Breast epithelium (tissue), 4 donors: Measurements from ENCODE around the gene KCNJ6. TPM values are rescaled to one million over a fixed set of nuclear protein-coding genes. Genes with fewer than 3 reads are reported as not detected.
"Not testable (repeated sequence)": the region's sequence is repeated elsewhere in the genome, so short reads cannot be mapped to it uniquely, and the experiment has no call there.

Experiments
- DNase-seq, 2 donors: peaks; one replicate each; pipeline ENCODE4 v3.0.0-alpha.2; 2019; ENCODE audit warnings: low spot score in 2 of 2
- H3K27ac ChIP-seq, 2 donors: fragments of 200-600 bp; sonication (generic) in 1 of 2; one replicate each; pipeline ENCODE4 v1.5.1; 2016 to 2019; ENCODE audit warnings: mild to moderate bottlenecking in 1 of 2
- H3K27me3 ChIP-seq, 2 donors: fragments of 200-600 bp; sonication (generic) in 1 of 2; one replicate each; pipeline versions ENCODE4 v1.5.1 to v1.6.0; 2017 to 2019; ENCODE audit warnings: control low read depth in 1 of 2, mild to moderate bottlenecking in 1 of 2
- H3K36me3 ChIP-seq: fragments of 200-600 bp; one replicate; pipeline ENCODE4 v1.5.1; 2019
- H3K4me1 ChIP-seq, 2 donors: fragments of 200-600 bp; sonication (generic); one replicate each; pipeline ENCODE4 v1.5.1; 2016 to 2019; ENCODE audit warnings: control low read depth in 1 of 2
- H3K4me3 ChIP-seq, 3 donors: fragments of 200-600 bp; sonication (generic); 1 replicate in 2 of 3; 2 replicates in 1 of 3; pipeline ENCODE4 v1.5.1; 2016 to 2019; ENCODE audit warnings: mild to moderate bottlenecking in 3 of 3, moderate library complexity in 2 of 3
- H3K9me3 ChIP-seq, 2 donors: fragments of 200-600 bp; sonication (generic) in 1 of 2; one replicate each; pipeline ENCODE4 v1.5.1; 2016 to 2019; ENCODE audit warnings: control low read depth in 1 of 2
- CTCF ChIP-seq, 3 donors: fragments of 450-650 bp; IDR thresholded peaks; one replicate each; pipeline ENCODE4 v1.5.1; 2016 to 2017; ENCODE audit warnings: antibody characterized with exemption in 3 of 3, mild to moderate bottlenecking in 3 of 3, moderate library complexity in 3 of 3
- POLR2A ChIP-seq: fragments of 450-650 bp; IDR thresholded peaks from one replicate; pipeline ENCODE4 v1.6.1; 2016; ENCODE audit warnings: antibody characterized with exemption, mild to moderate bottlenecking, moderate library complexity
- POLR2AphosphoS5 ChIP-seq, 3 donors: sonication (generic); formaldehyde crosslinking; IDR thresholded peaks; one replicate each; pipeline ENCODE4 v1.6.1; 2017; ENCODE audit warnings: antibody characterized with exemption in 3 of 3
- intact Hi-C: fragments of 100-400 bp; cut with DNase I; formaldehyde crosslinking; loops from one replicate; pipeline ENCODE4 v1.15.1; 2023; ENCODE audit warnings: low total_unique reads
- total RNA-seq, 3 donors: library from RNA; depleted of rRNA; stranded (reverse); fragments of >200 nt; gene quantifications; one replicate each; pipeline ENCODE4 v1.1.0, GENCODE V29; 2016

Gene KCNJ6
- total RNA-seq, 3 donors from 2014 or later: not detected

DNA sequence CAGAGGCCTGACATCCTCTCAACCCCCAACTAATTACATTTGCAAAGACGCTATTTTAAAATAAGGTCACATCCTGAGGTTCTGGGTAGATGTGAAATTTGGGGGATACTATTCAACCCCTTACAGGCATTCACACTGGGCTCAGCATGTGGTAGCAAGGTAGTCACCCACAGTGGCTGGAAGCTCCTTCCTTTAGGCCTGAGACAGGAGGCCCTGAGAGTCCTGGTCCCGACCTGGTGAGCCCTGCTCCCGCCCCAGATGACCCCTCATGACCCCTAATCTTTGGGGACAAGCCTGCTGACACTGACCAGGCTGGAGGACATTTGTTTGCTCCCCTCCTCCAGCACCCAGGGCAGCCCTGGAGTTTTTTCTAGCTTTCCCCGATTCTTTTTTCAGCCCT lies 323.8 kb downstream of the KCNJ6 start:
- Histone ChIP-seq H3K27me3 (no peaks in the 10 kb centered on the region), H3K36me3 (no peaks in the 10 kb centered on the region), H3K4me1 (no peaks in the 10 kb centered on the region), H3K4me3 (no peak overlapping the region), H3K27ac (no peak overlapping the region), H3K9me3 (no peaks in the 10 kb centered on the region)
- TF ChIP-seq CTCF (IDR thresholded peaks at IDR 0.05) (no peak), POLR2AphosphoS5 (IDR thresholded peaks at IDR 0.05) (no peak), POLR2A (no peak)
- DNase-seq: no peak
- intact Hi-C loops: no loop called here

- H3K4me3 ChIP-seq, H3K36me3 ChIP-seq, DNase-seq, H3K27me3 ChIP-seq, intact Hi-C loops, H3K4me1 ChIP-seq, H3K27ac ChIP-seq, H3K9me3 ChIP-seq: not testable (repeated sequence)
These were observed 324.3 kb downstream of the KCNJ6 start for GRCh38 chr21:37591994-37592393.

GRCh38 chr21:37590836-37591235 lies 325.4 kb downstream of the KCNJ6 start:
- H3K4me3 ChIP-seq, DNase-seq, intact Hi-C loops, H3K9me3 ChIP-seq, H3K36me3 ChIP-seq, H3K27ac ChIP-seq, H3K27me3 ChIP-seq, H3K4me1 ChIP-seq: not testable (repeated sequence)

- H3K27ac ChIP-seq, H3K4me1 ChIP-seq, intact Hi-C loops: not testable (repeated sequence)
These were observed 327.6 kb downstream of the KCNJ6 start for GRCh38 chr21:37588644-37589043.

GRCh38 chr21:37587635-37588177 lies 328.6 kb downstream of the KCNJ6 start:
- TF ChIP-seq POLR2AphosphoS5 (IDR thresholded peaks at IDR 0.05) (no peak), CTCF (IDR thresholded peaks at IDR 0.05) (no peak), POLR2A (no peak)
- Histone ChIP-seq H3K4me1 (no peaks in the 10 kb centered on the region), H3K27ac (no peak overlapping the region), H3K9me3 (no peaks in the 10 kb centered on the region), H3K27me3 (no peaks in the 10 kb centered on the region), H3K36me3 (no peaks in the 10 kb centered on the region), H3K4me3 (no peak overlapping the region)
- intact Hi-C loops: no loop called here
- DNase-seq: no peak

More at GRCh38 chr21:37588644-37589043, 327.6 kb downstream of the KCNJ6 start:
- H3K36me3 ChIP-seq, H3K27me3 ChIP-seq, H3K9me3 ChIP-seq, H3K4me3 ChIP-seq, DNase-seq: not testable (repeated sequence)

DNA sequence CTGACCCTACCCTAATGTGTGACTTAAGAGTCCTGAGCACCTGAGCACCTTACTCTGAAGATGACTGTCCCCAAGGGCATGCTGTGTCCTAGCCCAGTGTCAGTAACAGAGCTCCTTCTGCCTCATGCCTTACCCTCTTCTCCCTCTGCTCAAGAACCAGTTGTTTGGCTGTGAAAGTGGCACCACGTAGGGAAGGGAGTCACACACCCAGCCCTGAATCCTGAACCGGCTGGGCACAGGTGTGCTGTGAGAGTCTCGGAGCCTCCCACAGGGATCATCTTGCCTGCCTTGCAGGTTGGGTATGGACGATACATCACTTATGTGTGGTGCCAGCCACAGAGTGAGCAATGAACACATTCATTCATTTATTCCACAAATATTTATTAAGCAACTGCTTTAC lies 329.1 kb downstream of the KCNJ6 start:
- Histone ChIP-seq H3K27me3 (no peaks in the 10 kb centered on the region), H3K4me3 (no peak overlapping the region), H3K27ac (no peak overlapping the region), H3K9me3 (no peaks in the 10 kb centered on the region), H3K4me1 (no peaks in the 10 kb centered on the region), H3K36me3 (no peaks in the 10 kb centered on the region)
- intact Hi-C loops: no loop called here
- TF ChIP-seq POLR2AphosphoS5 (IDR thresholded peaks at IDR 0.05) (no peak), CTCF (IDR thresholded peaks at IDR 0.05) (no peak), POLR2A (no peak)
- DNase-seq: no peak

GRCh38 chr21:37582590-37582989 lies 333.7 kb downstream of the KCNJ6 start:
- TF ChIP-seq POLR2A (no peak), POLR2AphosphoS5 (IDR thresholded peaks at IDR 0.05) (no peak), CTCF (IDR thresholded peaks at IDR 0.05) (peak in 2 of 3 donors; percentile 40 to 45)
- intact Hi-C loops: no loop called here
- DNase-seq: no peak
- Histone ChIP-seq H3K4me3 (no peak overlapping the region), H3K4me1 (no peaks in the 10 kb centered on the region), H3K36me3 (no peaks in the 10 kb centered on the region), H3K9me3 (peaks cover 7 to 21% of the 10 kb centered on the region in 2 donors), H3K27me3 (no peaks in the 10 kb centered on the region), H3K27ac (no peak overlapping the region)
